GM10266 (cell line): Measurements from ENCODE around the gene TAF1.
"Not testable (repeated sequence)": the region's sequence is repeated elsewhere in the genome, so short reads cannot be mapped to it uniquely, and the experiment has no call there.

Experiments
- DNase-seq: peaks from one replicate; pipeline ENCODE4 v3.0.0; 2012; ENCODE audit errors: extremely low spot score
- TF ChIP-seq, protein P1 (sequence below): IDR thresholded peaks from 2 replicates; pipeline ENCODE4 v1.5.1; 2012; ENCODE audit warnings: mild to moderate bottlenecking, low read depth; ENCODE audit not compliant: control insufficient read depth, insufficient read depth; ENCODE audit errors: missing control alignments

Gene TAF1

DNA sequence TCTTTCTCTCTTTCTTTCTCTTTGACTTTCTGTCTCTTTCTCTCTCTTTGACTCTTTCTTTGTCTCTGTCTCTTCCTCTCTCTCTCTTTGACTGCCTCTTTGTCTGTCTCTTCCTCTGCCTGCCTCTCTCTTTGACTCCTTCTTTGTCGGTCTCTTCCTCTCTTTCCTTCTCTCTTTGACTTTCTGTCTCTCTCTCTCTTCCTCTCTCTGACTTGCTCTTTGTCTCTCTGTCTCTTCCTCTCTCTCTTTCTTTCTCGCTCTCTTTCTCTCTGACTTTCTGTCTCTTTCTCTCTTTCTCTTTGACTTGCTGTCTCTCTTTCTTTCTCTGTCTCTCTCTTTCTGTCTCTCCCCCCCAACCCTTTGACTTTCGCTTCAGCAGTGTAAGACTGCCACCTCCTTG is 130.3 kb downstream of the TAF1 start:
- TF ChIP-seq, protein P1, sequence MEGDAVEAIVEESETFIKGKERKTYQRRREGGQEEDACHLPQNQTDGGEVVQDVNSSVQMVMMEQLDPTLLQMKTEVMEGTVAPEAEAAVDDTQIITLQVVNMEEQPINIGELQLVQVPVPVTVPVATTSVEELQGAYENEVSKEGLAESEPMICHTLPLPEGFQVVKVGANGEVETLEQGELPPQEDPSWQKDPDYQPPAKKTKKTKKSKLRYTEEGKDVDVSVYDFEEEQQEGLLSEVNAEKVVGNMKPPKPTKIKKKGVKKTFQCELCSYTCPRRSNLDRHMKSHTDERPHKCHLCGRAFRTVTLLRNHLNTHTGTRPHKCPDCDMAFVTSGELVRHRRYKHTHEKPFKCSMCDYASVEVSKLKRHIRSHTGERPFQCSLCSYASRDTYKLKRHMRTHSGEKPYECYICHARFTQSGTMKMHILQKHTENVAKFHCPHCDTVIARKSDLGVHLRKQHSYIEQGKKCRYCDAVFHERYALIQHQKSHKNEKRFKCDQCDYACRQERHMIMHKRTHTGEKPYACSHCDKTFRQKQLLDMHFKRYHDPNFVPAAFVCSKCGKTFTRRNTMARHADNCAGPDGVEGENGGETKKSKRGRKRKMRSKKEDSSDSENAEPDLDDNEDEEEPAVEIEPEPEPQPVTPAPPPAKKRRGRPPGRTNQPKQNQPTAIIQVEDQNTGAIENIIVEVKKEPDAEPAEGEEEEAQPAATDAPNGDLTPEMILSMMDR = no peak

DNA sequence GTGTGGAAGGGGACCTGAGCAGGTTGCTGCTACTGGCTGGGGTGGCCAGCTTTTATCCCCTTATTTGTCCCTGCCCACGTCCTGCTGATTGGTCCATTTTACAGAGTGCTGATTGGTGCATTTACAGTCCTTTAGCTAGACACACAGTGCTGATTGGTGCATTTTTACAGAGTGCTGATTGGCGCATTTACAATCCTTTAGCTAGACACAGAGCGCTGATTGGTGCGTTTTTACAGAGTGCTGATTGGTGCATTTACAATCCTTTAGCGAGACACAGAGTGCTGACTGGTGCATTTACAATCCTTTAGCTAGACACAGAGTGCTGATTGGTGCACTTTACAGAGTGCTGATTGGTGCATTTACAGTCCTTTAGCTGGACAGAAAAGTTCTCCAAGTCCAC is 135.9 kb downstream of the TAF1 start:
- DNase-seq = not testable (repeated sequence)

More for the DNA sequence above, 130.3 kb downstream of the TAF1 start:
- DNase-seq = no peak

DNA sequence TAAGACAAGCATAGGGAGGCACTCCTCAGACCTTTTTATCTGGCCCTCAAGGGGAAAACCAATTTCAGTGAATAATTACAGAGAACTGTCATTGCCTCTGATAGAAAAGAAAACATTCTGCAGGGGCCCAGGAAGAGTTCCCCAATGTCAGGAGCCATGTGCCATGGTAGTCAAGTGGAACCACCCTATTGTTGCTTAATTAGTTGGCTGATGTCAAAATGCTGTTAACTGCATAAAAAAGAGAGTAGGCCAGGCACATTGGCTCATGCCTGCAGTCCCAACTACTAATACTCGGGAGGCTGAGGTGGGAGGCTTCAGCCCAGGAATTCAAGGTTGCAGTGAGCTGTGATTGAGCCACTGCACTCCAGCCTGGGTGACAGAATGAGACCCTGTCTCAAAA is 138.2 kb downstream of the TAF1 start:
- no peak for DNase-seq

DNA sequence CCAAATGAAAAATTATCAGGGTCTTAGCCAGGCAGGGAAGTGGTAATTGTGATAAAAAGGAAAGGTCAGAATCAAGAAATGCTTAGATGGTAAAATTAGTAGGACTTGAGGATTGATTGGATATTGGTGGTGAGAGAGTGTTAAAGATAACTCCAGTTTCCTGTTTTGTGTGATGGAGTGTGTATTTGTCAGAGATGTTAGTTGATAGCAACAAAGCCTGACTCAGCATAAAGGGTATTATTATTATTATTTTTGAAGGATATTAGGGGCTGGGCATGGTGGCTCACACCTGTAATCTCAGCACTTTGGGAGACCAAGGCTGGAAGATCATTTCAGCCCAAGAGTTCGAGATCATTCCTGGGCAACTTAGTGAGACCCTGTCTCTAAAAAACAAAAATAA is 143.1 kb downstream of the TAF1 start:
- TF ChIP-seq, protein P1 = no peak
- no peak for DNase-seq

More for the DNA sequence above, 138.2 kb downstream of the TAF1 start:
- TF ChIP-seq, protein P1 = no peak

DNA sequence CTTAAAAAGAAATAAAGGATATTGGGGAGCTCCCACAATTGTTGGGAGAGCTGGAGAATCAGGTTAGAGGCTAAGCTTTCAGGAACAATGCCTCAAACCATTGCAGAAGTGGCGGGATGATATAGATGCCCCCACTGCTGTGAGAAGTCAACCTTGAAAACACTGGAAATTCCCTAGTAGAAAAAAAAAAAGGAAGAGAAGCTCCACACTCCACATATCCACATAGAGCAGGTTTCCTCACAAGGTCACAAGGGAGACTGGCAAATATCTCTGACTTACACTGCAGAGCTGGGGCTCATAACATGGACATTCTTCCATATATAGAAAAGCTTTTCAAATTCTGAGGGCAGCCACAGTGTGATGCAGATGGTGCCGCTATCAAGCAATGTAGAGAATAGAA is 144.0 kb downstream of the TAF1 start:
- TF ChIP-seq, protein P1 = no peak
- no peak for DNase-seq

DNA sequence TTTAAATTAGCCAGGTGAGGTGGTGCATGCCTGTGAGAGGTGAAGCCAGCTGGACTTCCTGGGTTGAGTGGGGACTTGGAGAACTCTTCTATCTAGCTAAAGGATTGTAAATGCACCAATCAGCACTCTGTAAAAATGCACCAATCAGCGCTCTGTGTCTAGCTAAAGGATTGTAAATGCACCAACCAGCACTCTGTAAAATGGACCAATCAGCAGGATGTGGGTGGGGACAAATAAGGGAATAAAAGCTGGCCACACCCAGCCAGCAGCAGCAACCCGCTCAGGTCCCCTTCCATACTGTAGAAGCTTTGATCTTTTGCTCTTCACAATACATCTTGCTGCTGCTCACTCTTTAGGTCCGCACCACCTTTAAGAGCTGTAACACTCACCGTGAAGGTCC is 147.6 kb downstream of the TAF1 start:
- not testable (repeated sequence) for DNase-seq

DNA sequence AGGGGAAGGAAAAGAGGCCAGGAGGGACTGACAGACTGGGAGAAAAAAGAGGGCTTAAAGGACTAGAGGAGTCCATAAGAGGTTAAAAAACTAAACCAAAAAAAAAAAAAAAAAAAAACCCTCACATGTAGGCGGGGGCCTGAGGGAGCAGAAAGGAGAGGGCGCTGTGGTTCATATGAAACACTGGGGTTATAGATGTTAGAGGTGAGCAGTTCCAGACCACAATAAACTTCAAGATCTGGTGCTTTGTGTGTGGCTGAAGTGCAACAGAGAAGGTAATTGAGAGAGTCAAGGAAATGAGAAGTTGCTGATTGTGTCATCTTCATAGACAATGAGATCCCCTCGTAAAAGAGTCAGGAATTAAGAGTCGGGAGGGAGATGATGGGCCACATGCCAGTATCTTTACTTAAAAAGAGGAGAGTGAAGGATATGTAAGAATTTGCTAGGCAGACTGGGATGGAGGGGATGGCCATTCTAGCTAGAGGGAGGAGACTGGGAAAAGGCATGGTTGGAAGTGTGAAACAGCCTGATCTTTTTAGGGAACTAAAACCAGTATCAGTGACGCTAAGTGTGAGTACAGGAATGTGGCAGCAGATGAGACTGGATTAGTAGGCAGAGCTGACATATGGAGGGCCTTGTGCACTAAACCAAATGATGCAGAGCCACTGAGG is 148.3 kb downstream of the TAF1 start:
- DNase-seq = peak; percentile 32
- TF ChIP-seq, protein P1 = no peak

DNA sequence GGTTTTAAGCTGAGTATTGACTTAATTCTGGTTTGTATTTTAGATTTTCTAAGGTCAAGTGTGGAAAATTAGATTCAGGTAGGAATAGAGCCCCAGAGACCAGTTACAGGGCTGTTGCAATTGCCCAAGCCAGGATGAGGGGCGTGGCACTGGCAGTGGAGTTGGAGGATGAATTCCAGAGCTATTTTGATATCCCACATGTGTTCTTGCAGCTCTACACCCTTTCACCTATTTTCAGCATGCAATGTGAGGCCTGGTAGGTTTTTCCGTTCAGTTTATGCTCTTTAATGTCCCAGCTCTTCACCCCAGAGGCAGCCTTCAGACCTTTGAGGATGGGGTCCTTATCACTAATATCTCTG is 148.9 kb downstream of the TAF1 start:
- DNase-seq = no peak
- TF ChIP-seq, protein P1 = no peak
